GM23338 (cell line): Measurements from ENCODE around the gene MSRB1. TPM values are rescaled to one million over a fixed set of nuclear protein-coding genes. Genes with fewer than 3 reads are reported as not detected.
A peak's percentile ranks its signal among the peaks of the same experiment; 100 is the strongest.

ENCODE experiments used
- ATAC-seq: fragments of 200-7000 bp; cut with Tn5 transposase; 3 replicates; pipeline ENCODE4 v1.9.1; 2020
- DNase-seq: peaks from one replicate; pipeline ENCODE4 v3.0.0-alpha.2; 2015; ENCODE audit warnings: low spot score
- H2AFZ ChIP-seq: fragments of 200-600 bp; sonication (generic); 2 replicates; pipeline ENCODE4 v1.8.0; 2016; ENCODE audit warnings: antibody characterized with exemption, mild to moderate bottlenecking, moderate library complexity
- H3F3A ChIP-seq: fragments of 200-600 bp; sonication (generic); replicated peaks from 2 replicates; pipeline ENCODE4 v1.8.0; 2017; ENCODE audit warnings: antibody characterized with exemption, mixed run types, low read depth
- H3K27ac ChIP-seq: fragments of 200-600 bp; sonication (generic); 2 replicates; pipeline ENCODE4 v1.6.1; 2016; ENCODE audit warnings: low read depth
- H3K27me3 ChIP-seq: fragments of 200-600 bp; sonication (generic); 2 replicates; pipeline ENCODE4 v1.8.0; 2016; ENCODE audit warnings: mild to moderate bottlenecking, mixed run types, moderate library complexity; ENCODE audit not compliant: insufficient read depth
- H3K36me3 ChIP-seq: fragments of 200-600 bp; sonication (generic); 2 replicates; pipeline ENCODE4 v1.8.0; 2016; ENCODE audit warnings: mild to moderate bottlenecking; ENCODE audit not compliant: insufficient read depth
- H3K4me1 ChIP-seq: fragments of 200-600 bp; sonication (generic); 2 replicates; pipeline ENCODE4 v1.8.0; 2016; ENCODE audit warnings: mild to moderate bottlenecking, moderate library complexity; ENCODE audit not compliant: insufficient read depth
- H3K4me2 ChIP-seq: fragments of 200-600 bp; sonication (generic); 2 replicates; pipeline ENCODE4 v1.7.1; 2017; ENCODE audit warnings: mixed run types
- H3K4me3 ChIP-seq: fragments of 200-600 bp; sonication (generic); 2 replicates; pipeline ENCODE4 v1.6.1; 2016; ENCODE audit warnings: mixed run types
- H3K79me2 ChIP-seq: fragments of 200-600 bp; sonication (generic); replicated peaks from 2 replicates; pipeline ENCODE4 v1.8.0; 2017; ENCODE audit warnings: mild to moderate bottlenecking; ENCODE audit not compliant: insufficient read depth
- H3K9me2 ChIP-seq: fragments of 200-600 bp; sonication (generic); 2 replicates; pipeline ENCODE4 v1.8.0; 2017; ENCODE audit not compliant: insufficient read depth
- H4K20me1 ChIP-seq: fragments of 200-600 bp; sonication (generic); replicated peaks from 2 replicates; pipeline ENCODE4 v1.8.0; 2017; ENCODE audit warnings: mild to moderate bottlenecking; ENCODE audit not compliant: insufficient read depth
- H3K27ac Mint-ChIP-seq: 2 replicates; pipeline ENCODE4 v1.8.0; 2020; ENCODE audit warnings: inconsistent platforms, mild to moderate bottlenecking, moderate library complexity, mixed read lengths
- H3K27me3 Mint-ChIP-seq: 3 replicates; pipeline ENCODE4 v1.8.0; 2022; ENCODE audit warnings: low read depth, mild to moderate bottlenecking, moderate library complexity, mixed read lengths, inconsistent platforms; ENCODE audit not compliant: insufficient read depth, poor library complexity
- H3K36me3 Mint-ChIP-seq: 3 replicates; pipeline ENCODE4 v1.8.0; 2021; ENCODE audit warnings: low read depth, mild to moderate bottlenecking, inconsistent platforms, moderate library complexity, mixed read lengths
- H3K4me1 Mint-ChIP-seq: 3 replicates; pipeline ENCODE4 v1.8.0; 2020; ENCODE audit warnings: mild to moderate bottlenecking, inconsistent platforms, mixed read lengths
- H3K4me3 Mint-ChIP-seq: 3 replicates; pipeline ENCODE4 v1.8.0; 2021; ENCODE audit warnings: moderate library complexity, mild to moderate bottlenecking, inconsistent platforms, mixed read lengths
- H3K9me3 Mint-ChIP-seq: 3 replicates; pipeline ENCODE4 v1.8.0; 2020; ENCODE audit warnings: moderate library complexity, mild to moderate bottlenecking, inconsistent platforms, mixed read lengths
- CREB1 ChIP-seq: fragments of 250-450 bp; sonication (Bioruptor Pico); IDR thresholded peaks from 2 replicates; pipeline ENCODE4 v1.5.0; 2020; ENCODE audit warnings: low read depth, mild to moderate bottlenecking, moderate library complexity
- EZH2 ChIP-seq: fragments of 200-600 bp; sonication (generic); IDR thresholded peaks from one replicate; pipeline ENCODE4 v1.8.0; 2017; ENCODE audit warnings: antibody characterized with exemption, mild to moderate bottlenecking, low read depth; ENCODE audit not compliant: unreplicated experiment
- EZH2phosphoT487 ChIP-seq: fragments of 200-600 bp; sonication (generic); IDR thresholded peaks from one replicate; pipeline ENCODE4 v1.8.1; 2018; ENCODE audit warnings: antibody characterized with exemption; ENCODE audit not compliant: unreplicated experiment
- POLR2AphosphoS5 ChIP-seq: IDR thresholded peaks from 2 replicates; pipeline ENCODE4 v1.6.1; 2016; ENCODE audit warnings: antibody characterized with exemption, low read depth
- STAT1 ChIP-seq: IDR thresholded peaks from one replicate; pipeline ENCODE4 v1.6.1; 2016; ENCODE audit warnings: antibody characterized with exemption; ENCODE audit not compliant: unreplicated experiment
- ZNF114 ChIP-seq: fragments of 250-450 bp; sonication (Bioruptor Pico); IDR thresholded peaks from 2 replicates; pipeline ENCODE4 v1.5.0; 2020; ENCODE audit warnings: mild to moderate bottlenecking, moderate library complexity
- ZNF331 ChIP-seq: fragments of 250-450 bp; sonication (Bioruptor Pico); IDR thresholded peaks from 2 replicates; pipeline ENCODE4 v1.5.0; 2020; ENCODE audit warnings: low read depth, mild to moderate bottlenecking, moderate library complexity
- polyA plus RNA-seq: library from polyadenylated mRNA; unstranded; fragments of >200 nt; fragmentation: Nextera tagmentation; extraction: Ambion mirVana; gene quantifications from 2 replicates; pipeline ENCODE4 v1.2.1, GENCODE V29; 2016
- total RNA-seq: library from RNA; depleted of rRNA; stranded (reverse); fragments of >200 nt; shearing (Covaris generic); gene quantifications from 2 replicates; pipeline ENCODE4 v1.2.3, GENCODE V29; 2014
- TF ChIP-seq, protein P1 (sequence below): IDR thresholded peaks from 2 replicates; pipeline ENCODE4 v1.6.1; 2016; ENCODE audit warnings: antibody characterized with exemption
- TF ChIP-seq, protein P2 (sequence below), 2 experiments: fragments of 200-600 bp in 1 of 2; sonication (generic) in 1 of 2; conservative IDR thresholded peaks; 2 replicates each; pipeline versions ENCODE4 v1.5.1 to v1.6.1; 2016 to 2017; ENCODE audit warnings: antibody characterized with exemption in 2 of 2, low read depth in 2 of 2, mild to moderate bottlenecking in 2 of 2, moderate library complexity in 1 of 2

The MSRB1 gene
- total and polyA plus RNA-seq, 2 experiments from 2014 or later = 30.4 to 31.3 TPM

GRCh38 chr16:1964506-1965395, 21.8 kb upstream of the MSRB1 start, which contains the start of gene RPS2 (continued):
- TF ChIP-seq, protein P1, sequence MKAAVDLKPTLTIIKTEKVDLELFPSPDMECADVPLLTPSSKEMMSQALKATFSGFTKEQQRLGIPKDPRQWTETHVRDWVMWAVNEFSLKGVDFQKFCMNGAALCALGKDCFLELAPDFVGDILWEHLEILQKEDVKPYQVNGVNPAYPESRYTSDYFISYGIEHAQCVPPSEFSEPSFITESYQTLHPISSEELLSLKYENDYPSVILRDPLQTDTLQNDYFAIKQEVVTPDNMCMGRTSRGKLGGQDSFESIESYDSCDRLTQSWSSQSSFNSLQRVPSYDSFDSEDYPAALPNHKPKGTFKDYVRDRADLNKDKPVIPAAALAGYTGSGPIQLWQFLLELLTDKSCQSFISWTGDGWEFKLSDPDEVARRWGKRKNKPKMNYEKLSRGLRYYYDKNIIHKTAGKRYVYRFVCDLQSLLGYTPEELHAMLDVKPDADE = peak; percentile 74; the same call in 1 of the 2 replicates
- TF ChIP-seq STAT1 = no peak
- TF ChIP-seq, protein P2, sequence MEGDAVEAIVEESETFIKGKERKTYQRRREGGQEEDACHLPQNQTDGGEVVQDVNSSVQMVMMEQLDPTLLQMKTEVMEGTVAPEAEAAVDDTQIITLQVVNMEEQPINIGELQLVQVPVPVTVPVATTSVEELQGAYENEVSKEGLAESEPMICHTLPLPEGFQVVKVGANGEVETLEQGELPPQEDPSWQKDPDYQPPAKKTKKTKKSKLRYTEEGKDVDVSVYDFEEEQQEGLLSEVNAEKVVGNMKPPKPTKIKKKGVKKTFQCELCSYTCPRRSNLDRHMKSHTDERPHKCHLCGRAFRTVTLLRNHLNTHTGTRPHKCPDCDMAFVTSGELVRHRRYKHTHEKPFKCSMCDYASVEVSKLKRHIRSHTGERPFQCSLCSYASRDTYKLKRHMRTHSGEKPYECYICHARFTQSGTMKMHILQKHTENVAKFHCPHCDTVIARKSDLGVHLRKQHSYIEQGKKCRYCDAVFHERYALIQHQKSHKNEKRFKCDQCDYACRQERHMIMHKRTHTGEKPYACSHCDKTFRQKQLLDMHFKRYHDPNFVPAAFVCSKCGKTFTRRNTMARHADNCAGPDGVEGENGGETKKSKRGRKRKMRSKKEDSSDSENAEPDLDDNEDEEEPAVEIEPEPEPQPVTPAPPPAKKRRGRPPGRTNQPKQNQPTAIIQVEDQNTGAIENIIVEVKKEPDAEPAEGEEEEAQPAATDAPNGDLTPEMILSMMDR (conservative IDR thresholded peaks at IDR 0.05; ENCODE audit: low read depth in 2 of 2) = no peak
- no peak for TF ChIP-seq ZNF331 (CRISPR knock-in tag)
- TF ChIP-seq EZH2phosphoT487 = no peak
- no peak for TF ChIP-seq ZNF114 (CRISPR knock-in tag)

GRCh38 chr16:1963806-1964505, 21.0 kb upstream of the MSRB1 start:
- Mint-ChIP-seq H3K27me3 (peaks cover 58% of the 10 kb centered on the region), H3K4me3 (peak overlapping the region; percentile 91), H3K4me1 (peaks cover 33% of the 10 kb centered on the region), H3K36me3 (peaks cover 44% of the 10 kb centered on the region), H3K27ac (peak overlapping the region; percentile 96), H3K9me3 (peaks cover 8% of the 10 kb centered on the region; the same call in 2 of the 3 replicates)
- no peak for DNase-seq
- H3K4me2 ChIP-seq = peak overlapping the region; percentile 100
- H3K36me3 ChIP-seq = peaks cover 25% of the 10 kb centered on the region
- H3K4me1 ChIP-seq = peaks cover 38% of the 10 kb centered on the region; the same call in 1 of the 2 replicates
- no peak overlapping the region for H2AFZ ChIP-seq
- TF ChIP-seq, protein P2 (conservative IDR thresholded peaks at IDR 0.05; ENCODE audit: low read depth in 2 of 2) = no peak
- no peak for TF ChIP-seq EZH2
- TF ChIP-seq POLR2AphosphoS5 = peak; percentile 42; the same call in 1 of the 2 replicates
- no peak for TF ChIP-seq CREB1 (CRISPR knock-in tag)
- no peak for TF ChIP-seq STAT1
- no peak for TF ChIP-seq ZNF331 (CRISPR knock-in tag)
- no peak for ATAC-seq
- no peaks in the 10 kb centered on the region for H3K9me2 ChIP-seq
- no peaks in the 10 kb centered on the region for H3K27me3 ChIP-seq
- peak overlapping the region; percentile 100 for H3K4me3 ChIP-seq
- H3K27ac ChIP-seq = peak overlapping the region; percentile 93
- peaks cover 40% of the 10 kb centered on the region for H3F3A ChIP-seq
- H3K79me2 ChIP-seq = peaks cover 46% of the 10 kb centered on the region
- peaks cover 27% of the 10 kb centered on the region for H4K20me1 ChIP-seq
